ENCODE measurements around the gene AR. TPM values are rescaled to one million over a fixed set of nuclear protein-coding genes. Genes with fewer than 3 reads are reported as not detected.

Gene AR
- total and polyA plus RNA-seq, 2 of the 4 experiments (the other 2 are of a cell fraction): 1.5 to 4.7 TPM

DNA sequence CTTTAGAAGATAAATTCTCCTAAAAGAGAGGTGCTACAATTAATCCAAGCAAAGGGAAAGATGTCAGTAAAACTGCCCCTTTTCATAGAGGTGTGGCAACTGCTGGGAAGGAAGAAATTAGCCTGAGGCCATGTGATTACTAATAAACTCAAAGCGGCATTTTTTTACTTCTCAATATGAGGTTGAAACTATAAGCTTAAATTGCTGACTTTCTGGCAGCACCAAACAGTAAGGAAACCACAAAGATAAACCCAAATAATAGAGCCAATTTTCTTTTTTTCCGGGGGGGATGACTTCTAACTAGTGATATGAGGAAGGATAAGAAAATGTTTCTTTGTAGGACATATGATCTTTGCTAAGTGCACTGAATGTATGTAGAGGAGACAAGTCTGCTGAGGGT lies 30.9 kb downstream of the AR start:
- no peak overlapping the region for H4K91ac ChIP-seq (ENCODE audit: insufficient read depth, low read depth, low read length)
- POLR2A ChIA-PET (ENCODE audit: unreplicated experiment): no interaction called here
- no peak overlapping the region for H3K9ac ChIP-seq (ENCODE audit: low read depth, low read length)
- H3K27me3 ChIP-seq (ENCODE audit: control insufficient read depth, insufficient read depth, low read length): no peaks in the 10 kb centered on the region
- dilution Hi-C loops (cut with HindIII; ENCODE audit: low sequenced_read_pairs, unreplicated experiment): no loop called here
- no peak overlapping the region for H3K27ac ChIP-seq (ENCODE audit: insufficient read depth, low read length)
- no peaks in the 10 kb centered on the region for H3K4me1 ChIP-seq (ENCODE audit: control insufficient read depth, insufficient read depth, low read length)
- DNase-seq (no peak), ATAC-seq (ENCODE audit: low read depth) (no peak)
- H3K4me3 ChIP-seq (ENCODE audit: insufficient read depth, low read depth, low read length): no peak overlapping the region
- H3K79me1 ChIP-seq (ENCODE audit: low read depth in 1 of 2, low read length in 2 of 2): no peaks in the 10 kb centered on the region
- no peak overlapping the region for H4K5ac ChIP-seq (ENCODE audit: low read depth, low read length)
- H3K56ac ChIP-seq (ENCODE audit: extremely low read depth, insufficient read depth, low read length): no peak overlapping the region
- H2AK9ac ChIP-seq (replicated peaks; ENCODE audit: low read depth, low read length, poor library complexity): no peak overlapping the region
- no peak overlapping the region for H2BK20ac ChIP-seq (ENCODE audit: low read depth, low read length)
- H3K14ac ChIP-seq (replicated peaks; ENCODE audit: low read depth, low read length): no peak overlapping the region
- intact Hi-C loops (cut with micrococcal nuclease): no loop called here
- CTCF ChIA-PET: no interaction called here
- H4K20me1 ChIP-seq (ENCODE audit: insufficient read depth, low read length): no peaks in the 10 kb centered on the region
- no peak overlapping the region for H3K23ac ChIP-seq (ENCODE audit: low read depth, low read length)
- H3K4ac ChIP-seq (ENCODE audit: low read depth, low read length): no peak overlapping the region
- BruUV-seq (replicated peaks): no TSS peak
- H2AK5ac ChIP-seq (ENCODE audit: low read depth, low read length): no peak overlapping the region
- no peaks in the 10 kb centered on the region for H3K9me1 ChIP-seq (ENCODE audit: insufficient read depth, low read length)
- no peak overlapping the region for H3K18ac ChIP-seq (ENCODE audit: low read depth, low read length)
- H3K4me2 ChIP-seq (ENCODE audit: low read depth, low read length): no peak overlapping the region
- H3K36me3 ChIP-seq (ENCODE audit: control insufficient read depth, insufficient read depth, low read length): no peaks in the 10 kb centered on the region
- WGBS, 2 experiments (ENCODE audit: extremely low coverage in 2 of 2, insufficient read length in 1 of 2): no CpG with 5 or more reads among the region's 2 CpGs
- no peak overlapping the region for H4K8ac ChIP-seq (ENCODE audit: low read depth in 2 of 2, low read length in 2 of 2)
- H2BK15ac ChIP-seq (ENCODE audit: low read depth, low read length): no peak overlapping the region
- H2BK120ac ChIP-seq (ENCODE audit: low read depth, low read length): no peak overlapping the region
- in situ Hi-C loops (cut with MboI; ENCODE audit: low sequenced_read_pairs): no loop called here
- H2AFZ ChIP-seq (replicated peaks; ENCODE audit: low read length, poor library complexity): no peak overlapping the region
- no peak for TF ChIP-seq RCOR1 (IDR thresholded peaks at IDR 0.05; ENCODE audit: insufficient replicate concordance, low read length)
- TF ChIP-seq NFE2L2 (IDR thresholded peaks at IDR 0.05; ENCODE audit: low read depth, low read length): no peak
- no peak for TF ChIP-seq FOS (IDR thresholded peaks at IDR 0.05; ENCODE audit: low read depth, low read length)
- no peak for TF ChIP-seq MAFK (IDR thresholded peaks at IDR 0.05; ENCODE audit: low read depth, low read length)
- TF ChIP-seq CHD1 (IDR thresholded peaks at IDR 0.05; ENCODE audit: low read depth, low read length): no peak
- no peak overlapping the region for H2BK5ac ChIP-seq (ENCODE audit: low read depth, low read length, poor library complexity, severe bottlenecking)
- no peaks in the 10 kb centered on the region for H3K9me3 ChIP-seq (ENCODE audit: control insufficient read depth, insufficient read depth, low read length)

Measured in IMR-90 (cell line).